Activated T-helper 1 cell treated with anti-CD3 and anti-CD28 coated beads, Interleukin-2, amount 50 U/mL, for 16 hours (primary cell): Measurements from ENCODE around the gene FNDC5.
"Not testable (repeated sequence)": the region's sequence is repeated elsewhere in the genome, so short reads cannot be mapped to it uniquely, and the experiment has no call there.

ENCODE experiments used
- DNase-seq, 2 donors: peaks; one replicate each; pipeline ENCODE4 v3.0.0-alpha.2; 2020; ENCODE audit warnings: low read depth in 1 of 2, low spot score in 1 of 2

The FNDC5 gene

DNA sequence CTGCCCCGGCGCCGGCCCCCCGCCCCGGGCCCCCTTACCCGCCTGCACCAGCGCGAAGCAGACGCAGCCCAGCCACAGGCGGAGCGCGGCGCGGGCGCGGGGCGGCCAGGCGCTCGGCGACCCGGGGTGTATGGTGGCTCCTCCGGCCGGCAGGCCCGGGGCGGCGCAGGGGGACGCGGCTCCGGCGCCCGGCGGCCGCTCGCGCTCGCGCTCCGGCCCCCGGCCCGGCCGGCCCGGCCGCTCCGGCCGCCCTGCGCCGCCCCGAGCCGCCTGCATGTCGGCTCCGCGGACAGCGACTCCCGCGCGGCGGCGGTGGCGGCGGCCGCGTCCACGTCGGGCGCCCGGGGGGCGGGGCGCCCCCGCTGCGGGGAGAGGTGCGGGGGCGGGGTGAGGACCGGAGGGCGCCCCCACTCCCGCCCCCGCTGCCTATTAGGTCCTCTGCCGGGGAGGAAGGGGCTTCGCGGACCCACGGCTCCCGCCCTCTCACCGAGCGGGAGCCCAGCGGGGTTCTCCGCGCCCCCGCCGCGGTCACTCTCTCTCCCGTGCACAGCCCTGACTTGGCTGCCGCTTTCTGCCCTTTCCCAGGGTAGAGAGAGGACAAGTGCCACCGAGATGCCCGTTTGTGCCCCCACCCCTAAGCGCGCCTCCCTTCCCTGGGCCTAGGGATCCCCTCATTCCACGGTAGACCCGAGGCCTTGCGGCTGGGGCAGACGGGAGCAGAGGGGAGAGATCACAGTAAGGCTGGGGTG lies at the start of gene FNDC5:
TSS of gene FNDC5 (minus strand) at position 298 of the 749 bp plus-strand sequence.
- DNase-seq: no peak

DNA sequence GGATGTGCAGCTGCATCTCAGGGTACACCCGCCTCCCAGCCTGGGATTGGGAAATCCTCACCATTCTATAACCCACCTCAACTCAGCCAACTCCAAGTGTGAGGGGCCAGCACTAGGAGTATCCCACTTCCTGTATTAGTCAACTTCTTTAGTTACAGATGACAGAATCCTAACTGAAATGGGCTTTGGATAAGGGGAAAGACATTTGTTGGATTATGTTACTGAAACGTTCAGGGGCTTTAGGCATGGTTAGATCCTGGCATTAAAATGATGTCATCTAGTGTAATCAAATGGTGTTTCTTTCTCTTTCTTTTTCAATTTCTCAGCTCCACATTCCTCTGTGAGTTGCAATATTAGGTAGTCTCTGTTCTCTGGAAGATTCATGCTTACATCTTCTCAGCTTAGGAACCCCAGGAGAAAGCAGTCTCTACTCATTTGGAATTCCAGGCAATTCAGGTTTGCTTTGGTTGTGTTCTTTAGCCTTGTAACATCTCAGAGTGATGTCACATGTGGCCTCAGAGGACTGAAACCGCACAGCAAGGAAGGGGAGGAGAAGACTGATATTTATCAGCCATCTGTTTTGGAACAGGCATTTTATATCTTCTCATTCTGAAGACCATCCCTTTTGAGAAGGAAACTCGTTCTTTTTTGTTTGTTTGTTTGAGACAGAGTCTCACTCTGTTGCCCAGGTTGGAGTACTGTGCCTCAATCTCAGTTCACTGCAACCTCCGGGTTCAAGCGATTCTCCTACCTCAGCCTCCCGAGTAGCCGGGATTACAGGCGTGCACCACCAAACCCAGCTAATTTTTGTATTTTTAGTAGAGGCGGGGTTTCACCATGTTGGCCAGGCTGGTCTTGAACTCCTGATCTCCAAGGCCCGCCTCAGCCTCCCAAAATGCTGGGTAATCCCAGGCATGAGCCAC lies 49.4 kb upstream of the FNDC5 start:
- DNase-seq: no peak

DNA sequence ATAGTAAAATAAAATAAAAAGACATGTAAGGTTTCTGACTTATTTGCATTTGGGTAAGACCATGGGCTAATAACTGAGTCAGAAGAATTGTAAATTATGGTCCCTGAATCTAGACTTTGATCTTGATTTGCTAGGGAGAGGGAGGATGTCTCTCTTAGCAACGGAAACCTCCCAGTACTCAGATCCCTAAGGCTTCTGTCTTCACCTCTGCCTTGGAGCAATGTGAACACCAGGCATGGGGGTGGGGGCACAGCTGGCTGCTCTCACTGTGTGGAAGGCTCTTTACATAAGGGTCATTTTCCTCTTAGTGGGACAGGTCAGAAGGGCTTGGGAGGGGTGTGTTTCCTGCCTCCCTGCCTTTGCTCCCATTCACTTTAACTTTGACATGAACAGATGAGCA lies 47.5 kb upstream of the FNDC5 start:
- no peak for DNase-seq

DNA sequence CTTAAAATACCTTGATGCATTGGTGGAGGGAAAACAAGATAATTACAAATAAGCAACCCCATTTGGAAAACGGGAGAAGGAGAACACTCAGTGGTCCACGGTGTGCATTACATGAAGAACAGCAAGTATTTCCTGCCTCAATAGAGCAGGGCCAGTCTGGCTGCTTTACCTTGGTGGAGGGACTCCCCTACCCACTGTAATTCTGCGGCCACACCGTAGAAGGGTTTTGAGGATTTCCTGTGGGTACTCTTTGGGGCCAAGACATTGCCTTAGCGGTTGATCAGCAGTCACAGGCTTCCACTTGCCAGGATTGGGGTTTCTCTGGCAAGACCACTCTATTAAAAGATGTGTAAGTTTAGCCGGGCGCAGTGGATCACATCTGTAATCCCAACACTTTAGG lies 46.8 kb upstream of the FNDC5 start:
- no peak for DNase-seq

DNA sequence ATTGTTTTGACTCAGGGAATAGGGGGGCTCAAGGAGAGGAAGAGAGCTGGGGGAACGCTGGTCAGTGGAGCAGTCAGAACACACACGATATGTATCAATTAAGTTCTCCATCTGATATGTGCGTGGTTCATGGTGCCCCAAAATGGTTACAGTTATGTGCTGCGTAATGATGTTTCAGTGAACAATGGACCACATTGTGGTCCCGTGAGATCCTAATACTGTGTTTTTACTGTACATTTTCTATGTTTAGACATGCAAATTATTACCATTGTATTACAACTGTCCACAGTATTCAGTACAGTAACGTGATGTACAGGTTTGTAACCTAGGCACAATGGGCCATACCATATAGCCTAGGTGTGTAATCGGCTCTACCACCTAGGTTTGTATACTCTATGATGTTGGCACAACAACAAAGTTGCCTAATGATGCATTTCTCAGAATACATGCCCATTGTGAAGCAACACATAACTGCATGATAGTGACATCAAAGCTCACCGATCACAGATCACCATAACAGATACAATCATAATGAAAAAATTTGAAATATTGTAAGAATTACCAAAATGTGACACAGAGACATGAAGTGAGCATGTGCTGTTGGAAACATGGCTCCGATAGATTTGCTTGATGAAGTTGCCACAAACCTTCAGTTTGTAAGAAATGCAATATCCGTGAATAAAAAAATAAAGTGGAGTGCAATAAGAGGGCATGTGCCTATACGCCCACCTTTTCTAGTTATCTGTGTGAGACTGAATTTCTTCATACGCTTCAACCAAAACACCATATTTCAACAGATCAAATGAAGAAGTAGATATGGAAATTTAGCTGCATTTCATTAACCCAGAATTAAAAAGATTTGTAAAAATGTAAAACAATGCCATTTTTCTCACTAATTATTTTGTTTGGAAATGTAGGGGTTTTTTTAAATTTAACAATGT lies 45.3 kb upstream of the FNDC5 start:
- no peak for DNase-seq

DNA sequence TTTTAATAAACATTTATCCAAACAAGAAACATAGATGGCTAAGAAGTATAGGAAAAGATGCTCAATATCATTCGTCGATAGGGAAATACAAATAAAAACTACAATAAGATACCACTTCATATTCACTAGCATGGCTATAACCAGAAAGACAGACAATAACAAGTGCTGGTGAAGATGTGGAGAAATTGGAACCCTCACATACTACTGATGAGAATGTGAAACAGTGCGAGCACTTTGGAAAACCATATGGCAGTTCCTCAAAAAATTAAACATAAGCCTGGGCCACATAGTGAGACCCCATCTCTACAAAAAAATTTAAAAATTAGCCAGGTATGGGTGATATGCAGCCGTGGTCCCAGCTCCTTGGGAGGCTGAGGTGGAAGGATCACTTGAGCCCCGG lies 39.6 kb upstream of the FNDC5 start:
- DNase-seq: no peak

DNA sequence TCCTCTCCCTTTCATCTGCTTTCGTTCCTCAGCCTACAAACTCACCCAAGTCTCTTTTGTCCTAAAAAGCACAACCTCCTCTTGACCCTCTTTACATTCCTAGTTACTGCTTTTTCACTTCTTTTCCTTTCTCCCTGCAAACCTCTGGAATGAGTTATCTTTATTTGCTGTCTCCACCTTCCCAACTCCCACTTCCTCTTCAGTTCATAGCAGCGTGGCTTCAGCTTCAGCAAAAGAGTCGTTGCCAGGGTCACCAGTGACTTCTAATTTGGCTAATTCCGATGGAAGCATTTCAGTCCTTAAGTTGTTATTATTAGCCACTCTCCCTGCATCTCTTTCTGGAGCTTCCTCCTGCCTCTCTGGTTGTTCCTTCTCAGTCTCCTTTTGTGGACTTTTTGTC lies 36.7 kb upstream of the FNDC5 start:
- no peak for DNase-seq

DNA sequence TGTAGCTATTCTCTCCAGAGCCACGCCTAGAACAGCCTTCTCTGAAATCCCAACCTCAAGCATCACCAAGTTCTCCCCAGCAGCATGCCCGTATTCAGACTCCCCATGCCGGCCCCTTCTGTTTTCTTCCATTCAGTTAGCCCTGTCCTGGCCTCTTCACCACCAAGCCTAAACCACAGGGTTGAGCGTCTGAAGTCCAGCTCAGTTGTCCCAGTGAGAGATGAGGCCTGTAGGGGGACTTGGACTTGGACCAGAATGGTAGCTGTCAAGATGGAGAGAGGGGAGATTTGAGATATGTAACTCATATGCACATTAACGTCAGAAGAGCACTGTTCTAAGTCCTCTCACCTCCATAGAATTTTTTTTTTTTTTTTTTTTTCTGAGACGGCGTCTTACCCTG lies 35.9 kb upstream of the FNDC5 start:
- DNase-seq: no peak

DNA sequence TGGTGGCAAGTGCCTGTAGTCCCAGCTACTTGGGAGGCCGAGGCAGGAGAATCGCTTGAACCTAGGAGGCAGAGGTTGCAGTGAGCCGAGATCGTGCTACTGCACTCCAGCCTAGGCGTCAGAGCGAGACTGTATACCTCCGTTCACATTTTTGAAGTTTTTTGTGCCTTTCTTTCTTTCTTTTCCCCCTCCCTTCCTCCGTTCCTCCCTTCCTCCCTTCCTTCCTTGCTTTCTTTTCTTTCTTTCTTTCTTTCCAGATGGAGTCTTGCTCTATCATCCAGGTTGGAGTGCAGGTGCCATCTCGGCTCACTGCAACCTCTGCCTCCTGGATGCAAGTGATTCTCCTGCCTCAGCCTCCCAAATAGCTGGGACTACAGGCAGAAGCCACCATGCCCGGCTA lies 34.9 kb upstream of the FNDC5 start:
- not testable (repeated sequence) for DNase-seq

DNA sequence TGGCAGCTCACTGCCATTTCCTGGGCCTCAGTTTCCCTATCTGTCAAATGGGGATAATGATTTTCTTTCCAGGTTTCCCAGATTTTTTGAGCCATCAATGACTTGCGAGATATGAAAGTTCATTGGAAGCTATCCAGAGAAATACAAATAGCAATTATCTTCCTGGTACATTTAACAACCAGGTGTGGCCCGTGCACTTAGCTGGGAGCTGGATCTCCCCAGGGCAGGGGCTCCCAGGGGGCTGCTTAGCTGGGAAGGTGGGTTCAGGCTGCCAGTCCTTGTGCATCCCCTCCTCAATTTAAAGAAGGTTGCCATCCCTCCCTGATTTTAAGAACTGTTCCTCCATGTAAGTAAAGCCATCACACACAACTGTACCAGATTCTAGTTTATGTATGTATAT lies 34.1 kb upstream of the FNDC5 start:
- no peak for DNase-seq

DNA sequence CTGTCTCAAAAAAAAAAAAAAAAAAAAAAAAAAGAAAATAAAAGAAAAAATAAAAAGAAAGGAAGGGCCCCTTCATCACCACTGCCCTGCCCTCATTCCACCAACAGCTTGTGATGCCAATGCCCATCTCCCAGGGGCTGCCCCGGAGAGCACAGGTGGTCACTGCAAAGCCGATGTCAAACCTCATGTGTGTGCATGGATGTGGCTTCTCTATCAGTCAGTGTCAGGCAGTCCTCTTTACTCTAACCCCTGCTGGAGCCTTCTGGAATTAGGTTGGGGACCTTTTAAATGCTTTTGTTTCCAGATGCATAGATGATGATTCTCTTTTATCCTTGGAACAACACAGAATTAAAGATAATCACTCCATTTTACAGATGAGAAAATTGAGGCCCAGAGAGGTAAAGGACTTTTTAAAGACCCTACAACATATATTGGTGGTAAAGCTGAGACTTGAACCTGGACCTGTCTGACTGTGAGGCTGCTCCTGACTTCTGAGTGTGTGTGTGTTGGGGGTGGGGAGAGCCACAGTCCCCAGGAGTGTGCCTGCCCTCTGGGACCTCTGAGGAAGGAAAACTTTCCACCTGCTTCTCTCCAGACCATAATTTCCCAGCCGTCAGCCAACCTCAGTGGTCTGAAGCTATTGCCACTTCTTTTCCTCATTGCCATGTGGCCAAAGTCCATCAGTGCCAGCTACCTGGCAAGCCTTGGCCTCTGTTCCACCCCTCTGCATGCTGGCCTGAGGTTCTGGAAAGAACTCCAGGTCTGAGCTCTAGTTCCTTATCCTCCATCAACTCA lies 33.5 kb upstream of the FNDC5 start:
- no peak for DNase-seq

DNA sequence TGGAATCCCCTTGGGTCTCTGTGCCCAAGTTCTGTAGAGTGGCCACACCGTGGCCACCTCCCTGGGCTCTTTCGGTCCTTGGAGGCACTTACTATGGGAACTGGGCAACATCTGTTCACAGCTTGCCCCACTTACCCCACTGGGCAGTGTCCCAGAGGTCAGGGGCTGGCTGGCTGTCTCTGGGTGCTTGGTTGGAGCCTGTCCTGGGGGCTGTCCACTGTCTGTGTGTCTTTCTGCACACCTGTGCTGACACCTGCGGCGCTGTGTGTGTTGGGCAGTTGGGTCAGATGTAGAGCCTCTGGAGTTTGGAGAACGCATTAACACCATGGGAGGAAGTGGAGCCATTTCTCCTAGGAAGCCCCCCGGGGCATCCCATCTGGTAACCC lies 31.8 kb upstream of the FNDC5 start:
- DNase-seq: no peak

DNA sequence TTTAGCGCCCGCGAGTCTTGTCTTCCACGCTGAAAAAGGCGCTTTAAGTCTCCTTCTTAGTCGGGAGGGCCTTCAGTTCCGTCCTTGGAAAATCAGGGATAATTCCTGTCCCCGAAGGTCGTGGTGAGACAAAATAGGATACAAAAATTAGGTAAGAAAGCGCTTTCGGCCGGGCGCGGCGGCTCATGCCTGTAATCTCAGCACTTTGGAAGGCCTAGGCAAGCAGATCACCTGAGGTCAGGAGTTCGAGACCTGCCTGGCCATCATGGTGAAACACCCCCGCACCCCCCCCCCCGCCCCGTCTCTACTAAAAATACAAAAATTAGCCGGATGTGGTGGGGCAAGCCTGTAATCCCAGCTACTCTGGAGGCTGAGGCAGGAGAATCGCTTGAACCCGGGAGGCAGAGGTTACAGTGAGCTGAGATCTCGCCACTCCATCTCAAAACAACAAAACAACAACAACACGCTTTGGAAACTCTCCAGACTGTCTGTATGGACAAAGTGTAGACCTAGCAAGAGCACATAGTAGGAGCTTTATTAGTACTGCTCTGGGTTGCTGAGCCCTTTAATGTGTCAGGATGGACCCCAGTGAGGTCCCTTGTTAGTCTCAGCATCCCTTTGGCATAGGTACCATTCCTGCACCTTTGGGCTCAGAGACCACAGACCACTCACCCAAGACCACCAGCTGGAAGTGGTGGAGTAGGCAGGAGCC lies 31.3 kb upstream of the FNDC5 start:
- DNase-seq: no peak

DNA sequence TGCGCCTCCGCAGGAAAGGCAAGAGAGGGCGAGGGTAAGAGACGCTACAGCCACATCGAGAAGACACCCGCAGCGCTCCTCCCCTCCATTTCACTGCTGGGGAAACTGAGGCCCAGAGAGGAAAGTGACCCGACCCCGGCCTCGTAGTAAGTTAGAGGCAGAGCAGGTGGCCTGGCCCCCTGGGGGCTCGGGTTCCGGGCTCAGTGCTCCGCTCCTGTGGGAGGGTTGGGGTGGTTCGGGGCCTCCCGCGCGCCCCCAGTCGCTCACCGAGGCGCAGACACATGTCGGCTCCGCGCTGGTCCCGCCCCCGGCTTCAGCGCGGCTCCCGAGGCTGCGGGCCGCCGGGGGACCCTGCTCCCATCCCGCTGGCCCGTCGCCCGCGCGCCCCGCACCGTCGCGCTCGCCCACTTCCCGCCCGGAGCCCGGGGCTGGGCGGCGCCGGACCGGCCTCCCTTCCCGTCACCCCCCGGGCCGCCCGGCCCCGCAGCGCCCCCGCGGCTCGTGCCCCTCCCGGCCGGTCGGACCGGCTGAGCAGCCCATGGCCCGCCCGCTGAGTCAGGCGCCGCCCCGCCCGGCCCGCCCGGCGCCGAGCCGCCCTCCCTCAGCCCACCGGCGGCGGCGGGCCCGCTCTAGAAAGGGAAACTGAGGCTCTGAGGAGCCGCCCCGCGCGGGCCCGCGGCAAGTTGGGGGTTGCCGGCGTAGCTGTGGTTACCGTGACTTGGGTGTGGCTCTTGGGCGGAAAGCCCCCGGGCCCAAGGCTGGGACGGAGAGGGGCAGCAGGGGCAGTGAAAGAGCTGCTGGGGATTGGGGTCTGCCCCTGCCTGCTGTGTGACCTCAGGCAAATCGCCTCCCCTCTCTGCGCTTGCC lies 30.5 kb upstream of the FNDC5 start, which contains the start of gene TMEM54:
TSS of gene TMEM54 (minus strand) at position 434 of the 867 bp plus-strand sequence. CDS start at position 283, 151 bp downstream.
- no peak for DNase-seq

DNA sequence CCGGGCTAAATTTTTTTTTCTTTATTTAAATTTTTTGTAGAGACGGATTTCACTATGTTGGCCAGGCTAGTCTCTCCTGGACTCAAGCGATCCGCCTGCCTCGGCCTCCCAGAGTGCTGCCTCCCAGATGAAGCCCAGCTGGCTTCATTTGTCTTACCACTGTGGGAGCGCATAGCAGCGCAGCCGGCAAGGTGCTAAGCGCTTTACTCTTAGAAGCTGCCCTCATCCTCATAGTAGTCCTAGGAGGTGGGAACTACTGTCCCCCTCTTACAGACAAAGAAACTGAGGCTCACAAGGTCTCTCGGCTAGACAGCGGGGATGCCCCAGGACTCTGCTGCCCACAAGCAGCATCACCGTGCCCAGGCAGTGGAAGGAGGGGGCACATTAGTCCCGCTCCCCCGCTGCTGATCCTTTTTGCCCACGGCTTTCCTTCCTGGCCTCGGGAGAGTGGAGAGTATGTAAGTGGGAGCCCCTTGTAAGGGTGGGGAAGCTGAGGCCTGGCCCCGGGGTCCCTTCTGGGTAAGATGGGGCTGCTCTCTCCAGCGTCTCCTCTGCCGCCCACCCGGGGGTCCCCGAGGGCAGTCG lies 29.8 kb upstream of the FNDC5 start:
- no peak for DNase-seq

DNA sequence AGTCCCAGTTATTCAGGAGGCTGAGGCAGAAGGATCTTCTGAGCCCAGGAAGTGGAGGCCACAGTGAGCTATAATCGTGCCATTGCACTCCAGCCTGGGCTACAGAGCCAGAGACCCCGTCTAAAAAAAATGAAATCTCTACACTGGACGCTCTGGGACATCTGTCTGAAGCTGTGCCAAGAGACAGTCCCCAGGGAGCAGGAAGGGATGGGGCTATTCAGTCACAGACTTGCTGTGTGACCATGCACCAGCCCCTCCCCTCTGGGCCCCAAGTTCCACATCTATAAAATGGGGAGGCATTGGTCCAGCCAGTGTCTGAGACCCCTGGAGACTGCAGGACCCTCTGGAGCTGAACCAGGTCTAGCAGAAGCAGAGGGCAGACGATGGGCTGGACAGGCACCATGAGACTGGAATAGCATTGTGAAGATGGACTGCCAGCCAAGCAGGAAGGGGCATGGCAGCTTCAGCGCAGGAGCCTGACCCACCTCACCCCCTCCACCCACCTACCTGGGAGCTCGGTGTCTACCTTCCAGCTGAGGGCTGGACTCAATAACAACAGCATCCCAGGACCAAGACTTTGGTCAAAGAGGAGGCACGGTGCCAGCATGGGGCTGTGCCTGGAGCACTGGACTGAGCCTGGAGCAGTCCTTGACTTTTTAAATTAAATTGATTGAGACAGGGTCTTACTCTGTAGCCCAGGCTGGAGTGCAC lies 29.0 kb upstream of the FNDC5 start:
- no peak for DNase-seq

DNA sequence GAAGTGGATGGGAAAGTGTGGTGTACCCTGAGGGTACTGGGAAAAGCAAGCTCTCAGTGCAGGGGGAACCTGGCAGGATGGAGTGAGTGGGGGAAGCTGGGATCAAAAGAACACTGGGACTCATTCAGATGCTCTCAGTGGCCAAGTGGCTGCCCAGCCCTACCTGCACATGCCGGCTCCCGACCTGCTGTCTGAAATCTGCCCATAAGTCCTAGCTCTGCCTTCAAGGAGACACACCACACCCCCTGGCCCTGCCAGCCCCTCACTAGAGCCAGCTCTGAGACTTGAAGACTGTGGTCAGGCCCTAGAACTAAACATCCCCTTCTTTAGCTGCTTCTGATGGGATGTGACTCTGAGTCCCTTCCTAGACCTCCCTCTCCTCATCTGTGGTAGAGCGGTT lies 28.2 kb upstream of the FNDC5 start:
- no peak for DNase-seq

DNA sequence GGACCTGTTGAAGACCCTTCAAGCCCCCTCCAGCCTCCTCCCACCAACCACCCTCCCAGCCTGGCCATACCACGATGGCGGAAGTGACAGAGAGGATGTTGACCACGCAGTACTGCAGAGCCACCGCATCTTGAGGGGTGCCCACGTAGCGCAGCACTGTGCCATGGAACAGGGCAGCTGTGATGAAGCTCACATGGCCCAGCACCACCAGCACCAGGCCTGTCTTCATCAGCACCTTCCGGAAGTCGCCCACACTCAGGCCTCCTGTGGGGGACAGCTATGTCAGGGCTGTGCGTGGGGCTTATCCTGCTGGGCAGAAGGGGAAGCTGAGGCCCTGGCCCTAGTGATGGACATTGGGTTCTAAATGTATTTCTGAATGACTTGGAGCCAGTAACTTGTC lies 27.3 kb upstream of the FNDC5 start:
- no peak for DNase-seq
